Endothelial cell of umbilical vein (primary cell): ENCODE data around the gene PRAF2.

Experiments used
- EZH2 ChIP-seq: IDR thresholded peaks from 2 replicates; pipeline ENCODE4 v1.6.1; 2012; ENCODE audit warnings: borderline replicate concordance, low read depth, mild to moderate bottlenecking, moderate library complexity, low read length, inconsistent platforms; ENCODE audit not compliant: severe bottlenecking
- MAX ChIP-seq: IDR thresholded peaks from 2 replicates; pipeline ENCODE4 v1.6.1; 2011; ENCODE audit not compliant: insufficient read depth, insufficient read length
- MYC ChIP-seq: IDR thresholded peaks from one replicate; pipeline ENCODE4 v1.6.1; 2011; ENCODE audit warnings: mild to moderate bottlenecking, low read depth, low read length
- POLR2A ChIP-seq: IDR thresholded peaks from 2 replicates; pipeline ENCODE4 v1.6.1; 2012; ENCODE audit warnings: low read depth, mild to moderate bottlenecking, control low read depth, low read length
- POLR2AphosphoS5 ChIP-seq: IDR thresholded peaks from 2 replicates; pipeline ENCODE4 v1.6.1; 2012; ENCODE audit warnings: low read depth, mild to moderate bottlenecking, control low read depth, low read length, moderate library complexity; ENCODE audit not compliant: insufficient read depth
- TF ChIP-seq, protein P1 (sequence below), 2 donors: IDR thresholded peaks; 1 replicate in 1 of 2; 2 replicates in 1 of 2; pipeline ENCODE4 v1.5.1; 2011; ENCODE audit warnings: low read length in 2 of 2, mild to moderate bottlenecking in 2 of 2, moderate library complexity in 2 of 2, control low read depth in 1 of 2, inconsistent platforms in 1 of 2, low read depth in 1 of 2; ENCODE audit not compliant: insufficient read depth in 1 of 2; ENCODE audit errors: extremely low read depth in 1 of 2

- TF ChIP-seq, protein P1, sequence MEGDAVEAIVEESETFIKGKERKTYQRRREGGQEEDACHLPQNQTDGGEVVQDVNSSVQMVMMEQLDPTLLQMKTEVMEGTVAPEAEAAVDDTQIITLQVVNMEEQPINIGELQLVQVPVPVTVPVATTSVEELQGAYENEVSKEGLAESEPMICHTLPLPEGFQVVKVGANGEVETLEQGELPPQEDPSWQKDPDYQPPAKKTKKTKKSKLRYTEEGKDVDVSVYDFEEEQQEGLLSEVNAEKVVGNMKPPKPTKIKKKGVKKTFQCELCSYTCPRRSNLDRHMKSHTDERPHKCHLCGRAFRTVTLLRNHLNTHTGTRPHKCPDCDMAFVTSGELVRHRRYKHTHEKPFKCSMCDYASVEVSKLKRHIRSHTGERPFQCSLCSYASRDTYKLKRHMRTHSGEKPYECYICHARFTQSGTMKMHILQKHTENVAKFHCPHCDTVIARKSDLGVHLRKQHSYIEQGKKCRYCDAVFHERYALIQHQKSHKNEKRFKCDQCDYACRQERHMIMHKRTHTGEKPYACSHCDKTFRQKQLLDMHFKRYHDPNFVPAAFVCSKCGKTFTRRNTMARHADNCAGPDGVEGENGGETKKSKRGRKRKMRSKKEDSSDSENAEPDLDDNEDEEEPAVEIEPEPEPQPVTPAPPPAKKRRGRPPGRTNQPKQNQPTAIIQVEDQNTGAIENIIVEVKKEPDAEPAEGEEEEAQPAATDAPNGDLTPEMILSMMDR (IDR thresholded peaks at IDR 0.05; ENCODE audit: extremely low read depth in 1 of 2, insufficient read depth in 1 of 2, low read depth in 1 of 2, low read length in 2 of 2): no peak
- TF ChIP-seq EZH2: no peak
- TF ChIP-seq POLR2A: no peak
- no peak for TF ChIP-seq MYC
- TF ChIP-seq MAX: no peak
- no peak for TF ChIP-seq POLR2AphosphoS5
Measured at GRCh38 chrX:49096419-49096818, 22.6 kb upstream of the PRAF2 start.
